HG03432 (cell line): Measurements from ENCODE around the gene STK39.

ENCODE experiments used
- ATAC-seq: cut with Tn5 transposase; IDR thresholded peaks from one replicate; pipeline ENCODE4 v1.9.1; 2021; ENCODE audit warnings: mild to moderate bottlenecking, moderate library complexity; ENCODE audit not compliant: unreplicated experiment

The STK39 gene

GRCh38 chr2:168165985-168166901 is 81.2 kb downstream of the STK39 start:
- ATAC-seq: no peak

- no peak for ATAC-seq
These were observed 82.0 kb downstream of the STK39 start for GRCh38 chr2:168165397-168165796.

GRCh38 chr2:168160897-168161296 is 86.5 kb downstream of the STK39 start:
- no peak for ATAC-seq

- ATAC-seq: no peak
These were observed 87.4 kb downstream of the STK39 start for GRCh38 chr2:168159754-168160585.

DNA sequence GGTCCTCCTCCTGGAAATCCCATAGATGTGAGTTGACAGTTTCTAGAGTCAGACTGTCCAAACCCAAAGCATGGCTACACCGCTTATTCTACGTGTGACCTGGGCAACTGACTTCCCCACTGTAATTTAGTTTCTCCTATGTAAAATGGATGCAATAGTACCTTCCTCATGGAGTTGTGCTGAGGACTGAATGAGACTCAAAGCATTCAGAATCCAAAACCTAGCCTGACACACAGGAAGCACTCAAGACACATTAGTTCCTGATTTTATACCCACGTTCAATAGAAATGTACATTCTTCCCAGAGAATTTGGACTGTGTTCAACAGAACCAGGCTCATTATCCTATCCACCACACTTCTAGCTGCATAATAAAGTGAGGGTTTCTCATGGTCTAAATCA is 88.8 kb downstream of the STK39 start:
- no peak for ATAC-seq

- ATAC-seq: no peak
These were observed 89.5 kb downstream of the STK39 start for GRCh38 chr2:168157926-168158325.

- no peak for ATAC-seq
These were observed 90.3 kb downstream of the STK39 start for GRCh38 chr2:168157070-168157469.

- no peak for ATAC-seq
These were observed 90.7 kb downstream of the STK39 start for GRCh38 chr2:168156661-168157060.

GRCh38 chr2:168155680-168156079 is 91.7 kb downstream of the STK39 start:
- no peak for ATAC-seq

DNA sequence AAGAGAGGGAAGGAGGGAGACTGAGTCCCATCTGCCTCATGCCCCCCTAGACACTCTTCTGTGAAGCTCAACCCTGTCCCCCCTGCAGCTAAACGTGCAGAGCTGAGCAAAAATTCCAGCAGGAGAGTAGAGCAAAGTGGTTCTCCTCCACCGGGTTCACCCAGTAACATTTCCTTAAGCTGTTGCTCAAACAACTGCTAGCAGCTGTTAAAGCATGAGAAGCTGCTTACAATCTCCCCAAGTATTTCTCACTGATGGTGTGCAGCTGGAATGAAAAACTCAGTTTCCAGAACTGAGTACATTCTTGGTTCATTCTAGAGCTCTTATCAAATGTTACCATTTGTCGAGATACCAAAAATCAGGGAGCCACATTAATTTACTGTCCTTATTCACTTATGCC is 92.3 kb downstream of the STK39 start:
- ATAC-seq: no peak

DNA sequence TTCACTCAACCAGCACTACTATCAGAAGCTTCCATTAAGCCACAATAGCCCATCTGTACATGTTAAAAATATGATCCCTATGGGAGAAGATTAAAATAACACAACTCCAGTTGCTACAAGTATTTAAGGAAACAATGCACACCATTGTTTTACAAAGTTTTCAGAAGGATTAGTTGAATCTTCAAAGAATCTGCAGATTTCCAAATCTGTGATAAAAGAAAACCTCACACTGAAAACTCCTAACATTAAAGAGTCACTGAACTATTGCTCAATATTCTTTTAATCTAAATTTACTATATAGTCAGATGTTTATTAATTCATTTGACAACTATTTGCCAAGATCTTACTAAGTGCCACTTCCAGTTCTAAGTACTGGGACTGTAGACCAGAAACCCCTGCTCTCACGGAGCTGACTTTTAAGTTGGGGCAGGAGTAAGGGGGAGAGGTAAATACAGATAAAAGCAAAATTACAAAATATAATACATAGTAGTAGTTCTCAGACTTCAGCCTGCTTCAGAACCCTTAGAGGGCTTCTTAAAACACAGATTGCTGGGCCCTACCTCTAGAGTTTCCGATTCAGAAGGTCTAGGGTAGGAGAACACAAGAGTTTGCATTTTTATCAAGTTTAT is 94.4 kb downstream of the STK39 start:
- ATAC-seq: no peak

GRCh38 chr2:168149986-168150385 is 97.4 kb downstream of the STK39 start:
- ATAC-seq: no peak

GRCh38 chr2:168149150-168149974 is 98.0 kb downstream of the STK39 start:
- no peak for ATAC-seq

DNA sequence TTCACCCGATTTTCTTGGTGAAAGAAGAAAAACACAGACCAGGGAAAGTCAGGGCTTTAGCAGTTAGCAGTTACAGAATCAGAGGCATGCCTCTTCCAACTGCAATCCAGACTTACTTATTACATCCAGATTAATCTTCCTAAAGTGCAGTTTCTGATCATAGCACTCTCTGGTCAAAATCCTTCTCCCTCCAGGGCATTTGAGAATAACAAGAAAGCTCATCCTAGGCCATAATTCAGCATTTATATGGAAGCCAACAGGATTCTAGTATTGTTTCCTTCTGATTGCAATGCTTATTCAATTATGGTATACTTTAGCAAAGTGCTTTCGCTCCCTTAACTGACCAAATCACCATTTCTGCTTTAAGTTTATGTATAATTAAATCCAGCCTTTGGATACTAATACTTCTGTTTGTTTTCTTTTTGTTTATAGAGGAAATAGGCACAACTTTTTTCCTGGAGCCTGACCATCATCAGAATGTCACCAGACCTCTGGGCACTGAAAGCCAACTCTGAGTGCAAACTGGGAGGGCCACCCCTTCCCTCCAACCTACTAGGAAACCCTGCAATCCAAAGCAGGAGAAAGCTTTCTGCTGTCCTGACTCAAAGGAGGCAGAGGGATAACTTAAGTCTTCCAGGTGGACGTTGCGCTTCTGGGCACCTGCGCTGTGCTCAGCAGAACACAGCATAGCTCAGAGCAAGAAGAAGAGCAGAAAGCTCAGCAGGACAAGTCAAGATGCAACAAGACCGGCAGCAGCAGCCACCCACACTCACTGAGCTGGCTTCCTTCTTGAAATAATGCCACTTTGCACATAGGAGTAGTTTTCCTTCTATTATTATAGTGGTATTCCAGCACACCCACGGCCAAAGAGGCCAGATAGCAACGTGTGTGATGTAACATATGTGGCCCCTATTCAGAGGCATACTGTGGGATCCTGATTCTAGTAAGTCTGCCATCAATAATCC is 99.3 kb downstream of the STK39 start:
- no peak for ATAC-seq

- ATAC-seq: no peak
These were observed 100.2 kb downstream of the STK39 start for GRCh38 chr2:168146892-168147810.

DNA sequence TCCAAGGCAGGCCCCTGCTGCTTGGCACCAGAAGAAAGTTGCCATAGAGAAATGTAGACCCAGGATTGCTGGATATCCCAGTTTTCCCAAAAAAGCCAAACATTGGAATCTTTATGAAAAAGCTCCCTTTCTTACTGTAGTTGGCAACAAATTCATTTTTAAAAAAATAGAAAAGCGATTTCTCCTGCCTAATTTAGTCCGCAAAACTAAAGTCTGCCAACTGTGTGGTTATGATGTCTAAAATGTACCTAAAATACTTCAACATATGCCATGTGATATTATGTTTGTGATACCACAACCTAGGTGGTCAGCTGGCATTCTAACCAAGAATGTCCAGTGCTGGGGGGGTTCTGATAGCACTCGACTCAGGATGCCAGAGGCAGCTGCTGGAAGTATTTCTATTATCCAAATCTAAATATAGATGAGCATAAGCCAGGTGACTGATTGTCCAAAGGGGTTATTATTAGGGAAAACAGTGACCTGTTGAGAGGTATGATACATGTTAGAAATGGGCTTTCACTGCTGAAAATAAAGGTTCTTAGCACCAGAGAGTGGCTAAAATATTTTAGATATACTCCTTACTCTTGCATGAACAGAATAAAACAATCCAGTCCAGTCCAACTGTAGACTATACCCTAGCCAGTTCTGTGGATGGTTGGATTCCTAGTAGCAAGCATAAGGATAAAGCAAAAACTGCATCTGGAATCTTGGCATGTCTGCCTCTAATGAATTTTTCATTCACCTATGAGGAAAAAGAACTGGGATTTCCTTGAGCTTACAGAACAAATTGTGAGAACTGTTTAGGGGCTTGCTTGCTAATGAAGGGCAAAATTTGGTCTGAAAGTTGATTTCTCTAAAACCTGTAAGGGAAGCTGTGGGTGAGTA is 101.7 kb downstream of the STK39 start:
- no peak for ATAC-seq

GRCh38 chr2:168145011-168145410 is 102.4 kb downstream of the STK39 start:
- no peak for ATAC-seq
